ENCODE results near the gene LIPC. TPM values are rescaled to one million over a fixed set of nuclear protein-coding genes. Genes with fewer than 3 reads are reported as not detected.

LIPC gene
- total RNA-seq, 1 donor from 2014 or later = 24.4 TPM

DNA sequence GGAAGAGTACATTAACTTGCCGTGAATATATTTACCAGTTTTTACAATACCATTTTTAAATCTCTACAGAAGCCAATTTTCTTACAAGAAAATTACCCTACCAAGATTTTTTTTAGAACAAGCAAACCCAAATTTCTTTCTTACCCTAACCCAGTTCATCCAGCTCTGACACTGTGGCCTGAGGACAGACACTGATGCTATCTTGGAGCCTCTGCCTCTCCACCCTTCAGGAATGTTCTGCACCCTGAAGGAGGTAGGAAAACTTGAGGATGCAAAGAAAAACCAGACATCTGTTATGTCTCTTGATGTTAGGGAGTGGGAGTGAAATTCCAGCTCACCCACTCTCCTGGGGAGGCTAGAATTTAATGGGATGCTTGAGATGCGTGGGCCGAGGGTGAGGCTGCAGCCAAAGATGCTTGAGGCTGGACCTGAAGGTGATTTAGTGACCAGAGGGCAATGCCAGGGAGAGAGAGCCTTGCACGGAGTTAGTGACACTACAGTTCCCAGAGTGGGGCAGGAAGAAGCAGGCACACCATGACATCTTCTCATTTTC lies 69.9 kb downstream of the LIPC start:
- ATAC-seq (no peak), DNase-seq (ENCODE audit: low spot score) (no peak)
- intact Hi-C loops (cut with DNase I) = no loop called here

DNA sequence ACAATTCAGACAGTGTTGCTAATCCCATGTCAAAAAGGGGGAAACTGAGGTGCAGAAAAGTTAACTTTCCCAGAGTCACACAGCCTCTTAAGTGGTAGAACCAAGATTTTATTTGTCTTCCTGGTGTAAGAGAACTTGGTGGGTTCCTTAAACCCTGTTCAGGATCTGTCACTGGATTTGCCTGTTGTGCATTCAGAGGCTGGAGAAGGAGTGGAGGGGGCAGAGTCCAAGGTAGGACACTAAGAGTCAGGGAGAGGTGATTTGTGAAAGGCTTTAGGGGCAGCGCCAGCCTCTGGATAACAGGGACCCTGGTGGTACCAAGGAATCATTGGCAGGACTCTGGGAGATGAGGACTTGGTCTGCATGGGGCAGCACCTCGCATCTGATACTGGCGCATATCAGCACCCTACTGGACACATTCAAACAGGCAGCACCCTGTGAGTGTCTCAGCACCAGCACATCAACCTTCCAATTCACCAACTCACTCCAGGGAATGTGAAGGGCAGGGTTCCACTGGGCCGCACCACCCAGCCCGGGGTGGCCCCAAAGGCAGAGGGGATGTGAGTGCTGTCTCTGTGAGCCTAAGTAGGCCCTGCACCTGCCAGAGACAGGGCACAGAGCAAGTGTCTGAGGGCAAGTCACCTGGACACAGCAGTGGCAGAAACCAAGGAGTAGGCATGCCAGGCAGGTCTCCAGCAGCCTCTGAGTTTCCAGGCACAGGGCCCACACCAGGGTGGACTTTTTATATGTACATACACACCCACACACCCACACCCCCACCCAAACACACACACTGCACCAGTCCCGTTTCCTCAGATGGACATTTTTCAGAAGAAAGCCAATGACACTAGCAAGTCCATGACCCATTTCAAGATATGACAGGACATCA lies 71.6 kb downstream of the LIPC start:
- ATAC-seq (no peak), DNase-seq (ENCODE audit: low spot score) (no peak)
- intact Hi-C loops (cut with DNase I) = no loop called here

DNA sequence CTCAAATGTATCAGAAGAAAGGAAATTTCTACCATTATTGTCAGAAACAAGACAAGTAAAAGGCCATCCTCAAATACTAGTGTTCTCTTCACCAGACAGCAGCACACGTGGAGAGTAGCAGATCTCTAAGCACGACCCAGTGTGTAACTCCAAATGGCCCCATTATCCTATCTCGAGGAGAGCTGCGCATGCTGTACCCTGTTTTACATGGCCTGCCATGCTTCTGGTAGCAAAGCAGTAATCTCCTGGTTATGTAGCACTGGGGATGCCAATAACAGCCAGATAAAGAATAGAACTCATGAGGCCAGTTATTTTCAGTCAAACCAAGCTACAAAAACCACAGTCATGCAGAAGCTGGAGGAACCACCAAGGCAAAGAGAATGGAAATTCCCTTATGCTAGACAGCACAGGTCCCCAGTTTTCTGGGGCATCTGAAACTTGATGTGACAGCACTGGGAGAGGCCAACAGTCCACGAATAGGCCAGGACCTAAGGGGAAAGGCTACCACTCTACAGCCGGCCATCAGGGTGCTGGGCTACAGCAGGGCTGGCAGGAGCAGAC lies 73.0 kb downstream of the LIPC start:
- ATAC-seq (no peak), DNase-seq (ENCODE audit: low spot score) (no peak)
- intact Hi-C loops (cut with DNase I) = no loop called here

DNA sequence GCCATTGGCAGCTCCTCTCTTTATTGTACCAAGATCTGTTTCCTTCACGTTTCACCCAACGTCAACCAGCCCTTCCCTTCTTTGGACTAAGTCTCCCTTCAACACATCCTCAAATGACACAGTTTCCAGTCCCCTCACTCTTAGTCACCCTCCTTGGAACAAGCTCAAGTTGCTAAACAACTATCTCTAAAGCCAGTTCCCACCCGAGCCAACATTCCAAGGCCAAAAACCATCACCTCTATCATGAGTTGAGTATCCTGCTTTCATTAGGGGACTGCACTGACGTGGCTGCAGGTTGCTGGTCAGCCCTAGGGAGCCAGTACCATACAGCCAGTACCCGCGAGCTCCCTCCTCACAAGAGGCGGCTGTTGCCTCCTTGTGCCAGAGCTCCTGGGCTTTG lies 73.8 kb downstream of the LIPC start:
- ATAC-seq = no peak
- intact Hi-C loops (cut with DNase I) = no loop called here
- no peak for DNase-seq (ENCODE audit: low spot score)

DNA sequence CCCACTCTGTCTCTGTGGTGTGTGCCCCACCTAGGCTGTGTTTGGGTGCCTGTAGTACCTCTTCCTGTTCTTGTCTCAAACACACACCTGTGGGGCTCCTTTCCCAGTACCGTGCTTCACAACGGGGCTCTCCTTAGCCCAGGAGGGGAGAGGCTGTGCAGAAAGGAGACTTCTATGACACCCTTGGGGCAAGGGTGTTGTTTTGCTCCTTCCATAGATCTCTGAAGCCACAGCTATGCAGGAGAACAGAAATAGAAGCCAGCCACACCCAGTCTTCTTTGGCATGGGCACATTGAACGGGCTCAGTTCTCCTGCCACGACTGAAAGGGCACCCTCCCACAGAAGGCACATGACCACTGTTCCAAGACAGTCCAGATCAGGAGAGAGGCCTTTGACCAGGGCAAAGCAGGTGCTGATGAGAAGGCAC lies 74.3 kb downstream of the LIPC start:
- ATAC-seq = no peak

DNA sequence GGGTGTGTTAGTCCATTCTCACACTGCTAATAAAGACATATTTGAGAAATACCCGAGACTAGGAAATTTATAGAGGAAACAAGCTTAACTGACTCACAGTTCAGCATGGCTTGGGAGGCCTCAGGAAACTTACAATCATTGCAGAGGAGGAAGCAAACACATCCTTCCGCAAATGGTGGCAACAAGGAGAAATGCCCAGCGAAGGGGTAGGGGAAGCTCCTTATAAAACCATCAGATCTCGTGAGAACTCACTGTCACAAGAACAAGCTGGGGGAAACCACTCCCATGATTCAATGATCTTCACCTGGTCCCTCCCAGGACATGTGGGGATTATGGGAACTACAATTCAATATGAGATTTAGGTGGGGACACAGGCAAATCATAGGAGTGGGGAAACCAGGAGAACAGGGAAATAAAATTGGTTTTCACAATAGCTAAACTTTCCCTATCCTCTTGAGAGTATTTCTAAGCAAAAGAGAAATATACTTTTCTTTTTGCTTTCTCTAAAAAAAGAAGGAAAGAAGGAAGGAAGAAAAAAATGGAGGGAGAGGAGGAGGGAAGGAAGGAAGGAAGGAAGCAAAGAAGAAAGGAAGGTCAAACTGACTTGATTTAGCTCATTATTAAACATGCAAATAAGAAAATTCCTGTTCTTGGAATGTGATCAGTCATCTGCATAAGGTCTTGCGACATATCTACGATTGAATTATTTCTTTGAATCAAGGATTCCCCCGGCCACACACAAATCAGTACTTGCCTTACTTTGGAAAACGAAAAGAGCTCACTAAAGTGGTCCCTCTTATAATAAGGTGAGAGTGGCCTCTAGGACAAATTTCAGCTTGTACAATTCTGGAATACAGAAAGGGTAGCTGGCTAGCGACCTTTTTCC lies 75.2 kb downstream of the LIPC start:
- DNase-seq (ENCODE audit: low spot score) (no peak), ATAC-seq (no peak)
- intact Hi-C loops (cut with DNase I) = no loop called here

More for the DNA sequence above, 74.3 kb downstream of the LIPC start:
- no peak for DNase-seq (ENCODE audit: low spot score)
- intact Hi-C loops (cut with DNase I) = no loop called here

DNA sequence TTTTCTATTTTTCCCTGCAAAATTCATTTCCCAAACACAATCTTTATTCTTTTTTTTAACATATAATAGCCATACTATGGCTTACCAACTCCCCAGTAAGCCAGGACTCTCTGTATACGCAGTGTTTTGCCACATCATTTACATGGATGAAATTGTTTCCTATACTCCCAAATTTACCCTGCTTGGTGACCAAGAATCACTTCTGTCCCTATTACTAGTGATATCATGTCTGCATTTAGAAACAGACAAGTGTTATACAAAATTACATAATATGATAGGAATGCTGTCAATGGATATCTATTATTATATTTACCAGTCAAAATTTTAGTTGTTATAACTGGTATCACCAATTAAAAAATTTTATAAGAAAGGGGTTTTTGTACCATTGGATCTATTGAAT lies 77.8 kb downstream of the LIPC start:
- no peak for ATAC-seq
- no peak for DNase-seq (ENCODE audit: low spot score)
- intact Hi-C loops (cut with DNase I) = no loop called here

DNA sequence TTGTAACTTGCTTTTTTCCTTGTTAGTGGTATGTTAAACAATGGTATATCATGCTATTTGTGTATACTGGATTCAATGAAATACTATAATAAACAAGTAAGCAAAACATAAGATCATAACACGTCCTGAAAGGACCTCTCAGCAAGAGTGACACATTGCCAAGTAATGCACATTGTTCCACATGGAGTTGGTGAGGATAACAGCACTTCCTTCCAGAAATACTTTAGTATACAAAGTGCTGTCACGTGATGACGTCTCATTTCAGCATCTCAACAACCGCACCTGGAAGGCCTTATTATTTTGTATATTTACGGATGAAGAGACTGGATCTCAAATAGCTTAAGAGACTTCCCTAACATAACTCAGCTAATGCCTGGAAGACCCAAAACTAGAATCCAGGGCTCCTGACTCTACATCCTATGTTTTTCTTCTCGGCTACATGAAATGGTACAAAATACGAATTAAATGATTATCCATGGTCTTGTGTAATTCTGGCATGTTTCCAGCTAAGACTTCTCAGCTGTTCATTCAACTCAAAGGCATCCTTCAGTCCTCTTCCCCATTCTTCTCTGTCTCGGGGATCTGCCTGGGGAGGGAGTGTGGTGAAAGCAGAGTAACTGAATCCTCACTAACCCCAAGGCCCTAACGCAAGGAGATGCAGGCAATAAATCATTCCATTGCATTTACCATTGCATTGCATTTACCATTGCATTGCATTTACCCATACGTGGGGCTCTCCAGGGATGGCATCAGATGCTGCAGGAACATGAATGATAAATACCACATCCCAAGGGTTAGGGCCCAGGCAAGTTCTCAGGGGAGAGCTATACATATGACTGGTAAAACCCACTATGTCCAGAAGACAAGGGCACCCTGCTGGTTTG lies 79.2 kb downstream of the LIPC start:
- intact Hi-C loops (cut with DNase I) = no loop called here
- ATAC-seq = no peak
- no peak for DNase-seq (ENCODE audit: low spot score)

DNA sequence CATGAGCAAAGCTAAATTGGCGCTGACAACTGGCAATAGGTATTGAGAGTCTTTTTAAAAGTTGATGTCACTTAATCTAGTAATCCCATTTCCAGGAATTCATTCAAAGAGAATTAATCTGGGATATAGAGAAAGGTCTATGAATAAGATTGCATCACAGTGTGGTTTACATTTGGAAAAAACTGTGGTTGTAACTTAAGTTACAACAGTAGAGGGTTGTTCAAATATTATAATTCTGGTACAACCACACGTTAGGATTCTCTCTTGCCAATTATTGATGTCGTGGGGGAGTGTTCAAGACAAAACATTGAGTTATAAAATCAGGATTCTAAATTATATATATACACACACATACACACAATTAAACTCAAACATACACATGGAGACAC lies 79.8 kb downstream of the LIPC start:
- no peak for ATAC-seq
- DNase-seq (ENCODE audit: low spot score) = no peak
- intact Hi-C loops (cut with DNase I) = no loop called here

DNA sequence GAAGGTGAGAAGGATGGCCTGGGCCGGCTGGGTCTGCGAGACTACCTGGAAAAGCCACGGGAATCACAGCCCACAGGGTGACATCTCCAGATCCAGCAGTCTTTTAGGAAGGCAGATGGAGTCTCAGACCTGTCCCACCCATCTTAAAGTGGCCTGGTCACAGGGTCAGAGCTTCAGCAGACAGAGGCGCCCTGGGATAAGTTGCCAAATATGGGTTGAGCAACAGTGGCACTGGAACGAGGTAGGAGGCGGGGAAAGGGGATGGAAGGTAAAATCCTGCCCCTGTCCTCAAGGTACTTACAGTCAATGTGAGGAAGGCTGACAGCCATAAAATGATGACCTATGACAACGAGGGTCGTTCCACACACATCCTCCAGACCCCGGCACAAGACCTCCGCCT lies 80.7 kb downstream of the LIPC start:
- DNase-seq (ENCODE audit: low spot score) = no peak
- ATAC-seq = no peak
- intact Hi-C loops (cut with DNase I) = no loop called here

DNA sequence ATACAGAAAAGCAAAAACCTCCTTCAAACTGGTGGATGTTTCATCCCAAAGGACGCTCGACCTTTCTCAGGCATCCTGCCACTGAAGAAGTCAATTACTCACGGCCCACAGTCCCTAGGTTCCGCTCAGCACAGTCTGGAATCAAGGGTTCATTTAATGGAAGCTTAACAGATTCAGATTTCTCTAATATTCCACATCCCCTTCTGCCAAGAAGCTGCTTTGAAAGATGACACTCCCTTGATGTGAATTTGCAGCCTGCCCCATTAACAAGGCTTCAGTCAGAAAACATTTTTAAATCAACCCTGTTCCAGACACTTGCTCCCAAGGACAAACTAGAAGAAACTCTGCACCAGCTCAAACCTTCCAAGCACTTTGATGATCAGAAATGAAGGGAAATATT lies 81.2 kb downstream of the LIPC start:
- intact Hi-C loops (cut with DNase I) = no loop called here
- ATAC-seq = peak; percentile 51
- no peak for DNase-seq (ENCODE audit: low spot score)

DNA sequence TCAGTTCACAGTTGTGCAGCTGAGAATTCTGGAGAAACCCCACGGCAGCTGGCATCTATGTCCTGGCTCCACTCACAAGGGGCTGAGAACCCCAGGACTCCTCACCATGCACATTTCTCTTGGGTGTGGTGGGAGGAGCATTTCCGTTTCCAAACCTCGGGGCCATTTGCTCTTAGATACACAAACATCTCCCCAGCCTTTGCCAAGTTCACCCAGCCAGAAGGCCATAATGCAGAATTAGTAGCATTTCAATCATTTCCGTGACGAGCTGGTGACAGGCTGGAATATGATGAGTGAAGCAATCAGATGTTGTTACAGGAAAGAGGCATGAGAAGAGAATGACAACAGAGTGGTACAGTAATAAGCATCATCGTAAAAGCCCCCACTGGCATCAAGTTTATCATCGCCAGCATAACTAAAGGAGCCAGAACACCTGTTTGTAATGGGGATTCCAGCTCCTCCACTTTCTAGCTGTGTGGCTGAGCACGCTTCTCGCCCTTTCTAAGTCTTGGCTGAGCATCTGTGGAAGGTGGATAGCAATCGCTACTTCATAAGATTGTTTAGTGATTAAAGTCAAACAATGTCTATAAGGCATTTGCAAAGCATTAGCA lies 82.0 kb downstream of the LIPC start:
- intact Hi-C loops (cut with DNase I) = no loop called here
- DNase-seq (ENCODE audit: low spot score) (no peak), ATAC-seq (no peak)

DNA sequence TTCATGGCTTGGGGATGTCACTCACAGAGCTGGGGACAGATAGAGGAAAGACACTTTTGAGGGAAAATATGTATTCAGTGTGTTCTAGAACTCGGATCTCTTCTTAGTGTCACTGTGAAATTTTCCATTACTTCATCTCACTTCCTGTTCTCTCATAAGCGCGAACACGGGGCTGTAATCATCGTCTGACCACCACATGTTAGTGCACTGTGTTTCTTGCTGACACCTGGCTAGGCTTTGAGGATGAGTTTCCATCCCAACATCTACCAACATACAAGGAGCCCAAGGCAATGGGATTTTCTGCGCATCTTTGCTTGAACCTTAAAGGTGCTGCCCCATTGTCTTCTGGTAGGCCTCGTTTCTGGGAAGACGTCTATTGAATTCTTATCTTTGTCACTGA lies 84.0 kb downstream of the LIPC start:
- ATAC-seq (no peak), DNase-seq (ENCODE audit: low spot score) (no peak)
- intact Hi-C loops (cut with DNase I) = no loop called here

DNA sequence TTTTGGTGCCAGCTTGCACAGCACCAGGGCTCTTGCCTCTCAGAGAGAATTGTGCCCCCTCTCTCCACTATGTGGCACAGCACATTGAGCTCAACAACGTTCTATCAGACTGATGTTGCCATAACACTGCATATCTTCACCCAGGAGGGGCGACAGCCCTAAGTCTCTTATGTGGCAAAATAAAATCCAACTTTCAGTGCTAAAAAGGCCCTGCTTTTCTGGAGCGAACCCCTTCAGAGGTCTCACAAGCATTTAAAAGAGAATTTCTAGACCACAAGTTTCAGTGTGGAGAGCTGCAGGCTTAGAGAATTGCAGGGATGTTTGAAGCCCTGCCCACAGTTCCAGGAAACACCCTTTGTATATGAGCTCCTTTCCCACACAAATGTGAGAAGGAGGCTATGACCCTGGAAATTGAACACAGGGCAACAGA lies 85.5 kb downstream of the LIPC start:
- ATAC-seq = no peak
- intact Hi-C loops (cut with DNase I) = no loop called here

DNA sequence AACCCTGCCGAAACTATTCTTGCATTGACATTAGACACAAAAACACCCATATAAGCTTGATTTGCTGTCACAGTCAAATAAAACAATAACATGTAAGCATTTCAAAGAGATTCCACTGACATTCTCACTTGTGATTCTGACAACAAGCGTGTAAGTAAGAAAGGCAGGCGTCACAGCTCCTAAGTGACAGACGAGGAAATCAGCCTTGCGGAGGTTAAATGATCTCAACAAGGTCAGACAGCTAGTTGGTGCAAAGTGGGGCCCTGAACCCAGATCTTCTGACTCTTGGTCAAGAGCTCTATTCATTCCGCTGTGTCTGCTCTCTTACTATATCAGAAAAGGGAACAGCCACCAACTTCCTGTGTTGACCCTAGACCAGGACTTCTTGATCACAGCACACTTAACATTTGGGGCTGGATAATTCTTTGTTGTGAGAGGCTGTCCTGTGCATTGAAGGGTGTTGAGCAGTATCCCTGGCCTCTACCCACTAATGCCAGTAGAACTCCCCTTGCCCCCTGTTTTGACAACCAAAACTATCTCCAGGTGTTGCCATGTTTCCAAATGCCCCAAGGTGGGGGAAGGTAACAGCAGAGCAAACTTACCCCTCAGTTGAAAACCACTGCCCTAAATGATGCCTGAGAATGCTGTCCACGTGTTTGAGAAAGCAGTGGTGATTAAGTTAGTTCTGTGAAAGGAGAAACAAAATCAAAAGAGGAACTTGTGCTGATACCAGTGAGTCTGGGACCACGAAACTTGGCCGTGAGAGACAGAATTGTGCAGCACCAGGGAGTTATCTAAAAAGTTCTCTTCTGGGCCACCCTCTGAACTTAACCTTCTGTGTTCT lies 86.1 kb downstream of the LIPC start:
- intact Hi-C loops (cut with DNase I) = no loop called here
- DNase-seq (ENCODE audit: low spot score) (no peak), ATAC-seq (no peak)

More for the DNA sequence above, 85.5 kb downstream of the LIPC start:
- no peak for DNase-seq (ENCODE audit: low spot score)

DNA sequence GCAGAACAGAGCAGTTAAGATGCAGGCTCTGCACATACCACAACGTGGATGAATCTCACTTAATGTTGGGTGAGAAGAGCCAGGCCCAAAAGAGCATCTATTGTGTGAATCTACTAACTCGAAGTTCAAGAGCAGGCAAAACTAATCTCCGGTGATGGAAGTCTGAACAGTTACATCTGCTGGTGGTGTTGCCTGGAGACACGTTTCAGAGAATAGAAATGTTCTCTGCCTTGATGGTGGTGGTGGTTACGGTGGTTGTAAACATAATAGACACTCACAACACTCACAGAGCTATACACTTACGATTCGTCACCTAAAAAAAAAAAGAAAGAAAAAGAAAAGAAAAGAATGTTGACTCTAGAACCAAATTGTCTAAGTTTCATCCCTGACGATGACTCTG lies 86.8 kb downstream of the LIPC start:
- intact Hi-C loops (cut with DNase I) = no loop called here
- ATAC-seq = no peak
- DNase-seq (ENCODE audit: low spot score) = no peak

DNA sequence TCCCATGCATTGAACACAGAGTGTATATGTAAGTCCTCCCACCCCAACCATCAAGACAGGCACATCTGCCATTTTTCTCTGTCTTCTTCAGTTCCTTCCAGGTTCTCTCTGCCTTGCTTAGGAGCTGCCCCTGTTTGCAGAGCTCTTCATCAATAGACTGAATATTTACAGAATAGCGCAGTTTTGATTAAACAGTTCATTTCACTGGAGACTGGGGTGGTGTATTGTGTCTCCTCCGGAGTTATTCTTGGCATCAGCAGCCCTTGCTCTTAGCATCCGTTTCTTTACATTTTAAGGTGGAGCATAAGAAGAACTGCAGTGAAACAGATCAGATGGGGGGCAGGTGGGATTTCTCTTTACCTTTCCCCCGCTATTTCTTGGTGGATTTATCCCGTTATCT lies 87.7 kb downstream of the LIPC start:
- ATAC-seq = no peak
- no peak for DNase-seq (ENCODE audit: low spot score)
- intact Hi-C loops (cut with DNase I) = no loop called here

All from sciatic nerve (tissue), 2 donors.